GM08714 (cell line): ENCODE measurements around the gene MTMR3.
"Not testable (repeated sequence)": the region's sequence is repeated elsewhere in the genome, so short reads cannot be mapped to it uniquely, and the experiment has no call there.

Experiments used
- H3K4me3 ChIP-seq: fragments of 200-500 bp; sonication (Bioruptor generic); 2 replicates; pipeline ENCODE4 v1.5.1; 2014; ENCODE audit warnings: mild to moderate bottlenecking, low read length, inconsistent platforms
- ZNF274 ChIP-seq: IDR thresholded peaks from 2 replicates; pipeline ENCODE4 v1.6.1; 2012; ENCODE audit warnings: mild to moderate bottlenecking, low read depth, low read length

The MTMR3 gene

DNA sequence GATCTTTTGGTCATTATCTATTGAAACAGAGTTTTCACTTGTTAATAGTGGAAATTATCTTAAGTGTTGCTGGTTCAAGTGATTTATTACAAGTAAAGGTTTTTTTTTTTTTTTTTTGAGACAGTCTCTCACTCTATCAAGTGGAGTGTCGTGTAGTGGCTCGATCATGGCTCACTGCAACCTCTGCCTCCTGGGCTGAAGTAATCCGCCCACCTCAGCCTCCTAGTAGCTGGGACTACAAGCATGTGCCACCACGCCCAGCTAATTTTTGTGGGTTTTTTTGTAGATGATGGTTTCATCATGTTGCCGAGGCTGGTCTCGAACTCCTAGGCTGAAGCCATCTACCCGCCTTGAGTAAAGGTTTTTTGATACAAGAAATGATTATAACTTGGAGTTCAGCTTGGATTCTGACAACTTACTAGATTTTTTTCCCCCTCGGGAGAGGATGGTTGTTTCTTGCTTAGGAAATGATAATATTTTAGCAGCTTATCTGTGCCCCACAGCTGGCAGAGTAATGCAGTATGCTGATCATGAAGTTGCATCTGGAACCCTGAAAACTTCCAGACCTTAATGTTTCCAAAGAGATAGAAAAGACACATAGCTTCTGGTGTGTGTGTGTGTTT lies 68.9 kb downstream of the MTMR3 start:
- no peak for TF ChIP-seq ZNF274
- no peak overlapping the region for H3K4me3 ChIP-seq

DNA sequence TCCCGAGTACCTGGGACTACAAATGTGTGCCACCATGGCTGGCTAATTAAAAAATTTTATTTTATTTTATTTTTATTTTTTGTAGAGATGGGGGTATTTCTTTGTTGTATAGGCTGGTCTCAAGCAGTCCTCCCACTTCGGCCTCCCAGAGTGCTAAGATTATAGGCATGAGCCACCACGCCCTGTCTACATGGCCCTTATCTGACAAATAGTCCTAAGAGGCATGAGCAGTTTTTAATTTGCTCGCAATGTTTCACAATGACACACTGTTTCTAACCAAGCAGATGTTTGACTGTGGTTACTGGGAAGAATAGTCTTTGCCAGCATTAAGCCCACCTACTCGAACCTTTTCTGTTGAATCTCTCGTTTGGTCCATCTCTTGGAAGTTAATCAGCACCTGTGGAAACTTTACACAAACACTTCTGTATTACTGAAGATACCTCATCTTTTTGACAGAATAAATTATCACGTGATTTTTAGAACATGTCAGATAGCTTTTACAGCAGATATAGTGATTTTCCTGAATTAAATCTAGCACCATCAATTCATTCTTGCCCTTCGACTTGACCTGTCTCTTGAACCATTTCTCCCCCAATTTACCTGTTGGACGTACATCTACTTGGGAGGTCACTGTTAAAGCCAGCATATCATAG lies 71.4 kb downstream of the MTMR3 start:
- H3K4me3 ChIP-seq, result no peak overlapping the region
- TF ChIP-seq ZNF274, result no peak

DNA sequence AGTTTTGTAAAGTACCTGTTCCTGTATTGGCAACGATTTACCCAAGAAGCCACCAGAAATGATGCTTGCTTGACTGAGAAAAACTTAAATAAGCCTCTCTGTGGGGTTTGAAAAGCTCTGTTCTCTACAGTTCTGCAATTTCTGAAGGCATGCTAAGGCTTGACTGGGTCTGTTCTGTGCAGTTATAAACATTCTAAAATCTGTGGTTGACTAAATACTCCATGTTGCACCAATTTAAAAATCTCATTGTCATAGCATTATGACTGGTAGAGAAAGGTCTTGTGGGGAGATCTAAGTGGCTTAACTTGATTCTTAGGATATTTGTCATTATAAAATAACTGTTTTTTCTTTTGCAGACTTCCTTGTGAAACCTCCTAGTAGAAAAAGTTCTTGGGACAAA lies 73.7 kb downstream of the MTMR3 start:
- H3K4me3 ChIP-seq, result no peak overlapping the region

DNA sequence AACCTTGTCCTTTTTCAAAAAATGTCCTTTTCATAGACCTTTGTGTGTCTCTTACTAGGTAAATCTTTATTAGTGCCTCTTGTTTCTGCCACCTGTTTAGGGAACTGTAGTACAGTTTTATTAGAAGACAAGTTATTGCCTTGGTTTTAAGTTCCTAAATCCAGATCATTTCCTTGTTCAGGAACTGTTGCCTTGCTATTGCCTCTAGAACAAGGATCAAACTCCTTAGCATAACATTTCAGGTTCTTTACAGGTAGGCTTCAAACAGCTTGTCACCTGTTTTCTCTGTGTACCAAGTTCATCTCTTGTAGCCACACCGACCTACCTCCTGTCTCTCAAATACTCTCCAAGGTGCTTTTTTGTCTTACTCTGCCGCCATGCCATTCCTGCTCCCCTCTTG lies 75.2 kb downstream of the MTMR3 start:
- no peak for TF ChIP-seq ZNF274
- no peak overlapping the region for H3K4me3 ChIP-seq

More for the DNA sequence above, 73.7 kb downstream of the MTMR3 start:
- no peak for TF ChIP-seq ZNF274

DNA sequence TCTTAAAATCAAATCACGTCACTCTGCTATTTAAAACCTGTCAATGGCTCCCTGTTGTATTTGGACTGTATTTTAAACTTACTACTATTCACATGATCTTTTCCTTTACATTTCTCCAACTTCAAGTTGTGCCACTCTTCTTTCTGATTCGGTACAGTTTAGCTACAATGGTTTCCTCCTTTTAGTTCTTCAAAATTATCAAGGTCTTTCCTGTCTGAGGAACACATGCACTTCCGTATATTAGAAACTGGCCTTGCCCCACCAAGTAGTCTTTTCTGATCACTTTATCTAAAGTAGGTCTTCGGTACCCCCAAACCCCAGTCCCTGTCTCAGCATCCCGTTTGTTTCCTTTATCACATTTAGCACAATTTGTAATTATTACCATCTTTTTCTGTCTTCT lies 81.8 kb downstream of the MTMR3 start:
- TF ChIP-seq ZNF274, result no peak
- H3K4me3 ChIP-seq, result no peak overlapping the region

DNA sequence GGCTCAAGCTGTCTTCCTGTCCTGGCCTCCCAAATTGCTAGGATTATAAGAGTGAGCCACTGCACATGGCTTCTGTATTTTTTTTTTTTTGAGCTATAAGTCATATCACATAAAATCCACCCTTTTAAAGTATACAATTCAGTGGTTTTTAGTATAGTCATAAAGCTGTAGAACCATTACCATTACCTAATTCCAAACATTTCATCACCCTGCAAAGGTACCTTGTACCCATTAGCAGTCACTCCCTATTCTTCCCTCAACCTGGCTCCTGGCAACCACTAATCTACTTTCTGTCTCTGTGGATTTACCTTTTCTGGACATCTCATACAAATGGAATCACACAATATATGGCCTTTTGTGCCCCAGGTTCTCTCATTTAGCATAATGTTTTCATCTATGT lies 84.5 kb downstream of the MTMR3 start:
- TF ChIP-seq ZNF274, result no peak
- H3K4me3 ChIP-seq, result no peak overlapping the region

DNA sequence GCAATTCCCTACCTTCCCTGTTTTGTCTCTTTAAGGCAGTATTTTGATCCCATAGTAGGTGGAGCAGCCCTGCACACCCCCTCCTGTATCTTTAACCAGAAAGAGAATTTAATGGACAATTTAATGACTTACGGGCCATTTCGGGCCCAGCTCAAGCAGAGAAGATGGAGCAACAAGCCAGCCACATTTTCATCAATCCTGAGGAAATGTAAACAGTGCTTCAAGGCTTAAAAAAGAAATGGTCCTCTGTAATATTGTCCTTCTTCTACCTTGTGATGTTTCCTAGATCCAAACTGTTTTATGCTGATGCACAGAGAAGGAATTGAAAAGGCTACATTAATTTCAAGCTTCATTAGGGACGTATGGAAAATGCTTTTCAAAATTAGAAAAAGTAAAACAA lies 88.6 kb downstream of the MTMR3 start:
- no peak for TF ChIP-seq ZNF274
- H3K4me3 ChIP-seq, result no peak overlapping the region

DNA sequence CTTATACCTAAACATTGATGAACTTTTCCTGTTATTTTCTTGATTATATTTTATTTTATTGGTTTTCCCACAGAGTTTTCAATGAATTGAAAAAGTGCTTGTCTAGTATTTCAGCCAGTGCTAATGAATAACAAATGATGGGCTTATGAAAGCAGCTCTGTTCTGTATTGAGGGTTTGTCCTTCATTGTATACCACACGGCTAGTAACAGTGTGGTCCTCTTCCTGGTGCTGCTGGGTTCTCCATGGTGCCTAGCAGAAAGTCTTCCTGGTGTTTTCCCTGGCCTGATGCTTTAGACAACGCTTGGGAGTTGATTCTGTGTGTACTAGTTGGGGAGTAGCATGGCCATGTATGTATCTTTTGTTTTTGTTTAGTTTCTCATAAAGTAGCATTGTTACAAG lies 89.1 kb downstream of the MTMR3 start:
- no peak for TF ChIP-seq ZNF274
- H3K4me3 ChIP-seq, result no peak overlapping the region

DNA sequence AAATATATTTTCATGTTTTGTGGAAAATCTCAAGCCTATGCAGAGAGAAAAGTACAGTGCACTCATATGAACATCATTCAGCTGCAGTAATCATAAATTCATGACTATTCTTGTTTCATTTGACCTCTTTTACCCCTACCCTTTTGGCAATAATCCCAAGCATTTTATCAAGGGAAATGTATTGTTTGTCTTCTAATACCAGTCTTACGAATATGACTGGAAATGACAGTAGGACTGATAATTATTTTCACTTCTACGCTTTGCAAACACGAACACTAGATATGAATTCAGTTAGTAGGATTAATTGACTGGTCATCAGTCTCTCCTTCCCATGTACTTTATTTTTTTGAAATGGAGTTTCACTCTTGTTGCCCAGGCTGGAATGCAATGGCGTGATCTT lies 90.3 kb downstream of the MTMR3 start:
- no peak for TF ChIP-seq ZNF274

DNA sequence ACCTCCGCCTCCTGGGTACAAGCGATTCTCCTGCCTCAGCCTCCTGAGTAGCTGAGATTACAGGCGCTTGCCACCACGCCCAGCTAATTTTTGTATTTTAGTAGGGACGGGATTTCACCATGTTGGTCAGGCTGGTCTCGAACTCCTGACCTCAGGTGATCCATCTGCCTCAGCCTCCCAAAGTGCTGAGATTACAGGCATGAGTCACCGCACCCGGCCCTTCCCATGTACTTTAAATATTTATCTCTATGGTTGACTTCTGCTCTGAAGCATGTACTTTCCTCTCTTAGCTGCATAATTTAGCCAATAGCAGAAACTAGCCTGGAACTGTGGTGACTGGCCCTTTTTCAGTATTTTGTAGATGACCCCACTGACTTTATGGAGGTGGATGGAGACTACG lies 90.7 kb downstream of the MTMR3 start:
- not testable (repeated sequence) for H3K4me3 ChIP-seq

More for the DNA sequence above, 90.3 kb downstream of the MTMR3 start:
- no peak overlapping the region for H3K4me3 ChIP-seq

DNA sequence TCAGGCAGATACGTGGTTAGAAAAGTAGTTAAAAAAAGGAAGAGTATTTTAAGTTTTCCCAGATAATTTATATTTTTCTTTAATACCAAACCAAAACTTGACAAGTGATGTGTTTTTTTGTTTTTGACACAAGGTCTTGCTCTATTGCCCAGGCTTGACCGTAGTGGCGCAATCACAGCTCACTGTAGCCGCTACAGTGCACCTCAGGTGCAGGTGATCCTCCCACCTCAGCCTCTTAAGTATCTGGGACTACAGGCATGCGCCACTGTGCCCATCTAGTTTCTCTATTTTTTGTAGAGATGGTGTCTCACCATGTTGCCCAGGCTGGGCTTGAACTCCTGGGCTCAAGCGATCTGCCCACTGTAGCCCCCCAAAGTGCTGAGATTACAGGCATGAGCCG lies 92.5 kb downstream of the MTMR3 start:
- H3K4me3 ChIP-seq, result no peak overlapping the region
- TF ChIP-seq ZNF274, result no peak

DNA sequence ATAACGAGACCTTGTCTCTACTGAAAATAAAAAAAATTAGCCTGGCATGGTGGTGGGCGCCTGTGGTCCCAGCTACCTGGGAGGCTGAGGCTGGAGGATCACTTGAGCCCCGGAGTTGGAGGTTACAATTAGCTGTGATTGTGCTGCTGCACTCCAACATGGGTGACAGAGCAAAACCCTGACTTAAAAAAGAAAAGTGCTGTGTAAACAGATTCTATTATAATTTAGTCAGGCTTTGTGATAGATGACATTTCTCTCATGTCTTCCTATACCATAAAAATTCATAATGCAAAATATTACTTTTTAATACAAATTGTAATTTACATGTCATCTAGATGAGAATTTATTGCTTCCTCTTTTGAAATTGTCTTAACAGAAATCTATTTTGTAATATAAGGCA lies 94.1 kb downstream of the MTMR3 start:
- no peak for TF ChIP-seq ZNF274

DNA sequence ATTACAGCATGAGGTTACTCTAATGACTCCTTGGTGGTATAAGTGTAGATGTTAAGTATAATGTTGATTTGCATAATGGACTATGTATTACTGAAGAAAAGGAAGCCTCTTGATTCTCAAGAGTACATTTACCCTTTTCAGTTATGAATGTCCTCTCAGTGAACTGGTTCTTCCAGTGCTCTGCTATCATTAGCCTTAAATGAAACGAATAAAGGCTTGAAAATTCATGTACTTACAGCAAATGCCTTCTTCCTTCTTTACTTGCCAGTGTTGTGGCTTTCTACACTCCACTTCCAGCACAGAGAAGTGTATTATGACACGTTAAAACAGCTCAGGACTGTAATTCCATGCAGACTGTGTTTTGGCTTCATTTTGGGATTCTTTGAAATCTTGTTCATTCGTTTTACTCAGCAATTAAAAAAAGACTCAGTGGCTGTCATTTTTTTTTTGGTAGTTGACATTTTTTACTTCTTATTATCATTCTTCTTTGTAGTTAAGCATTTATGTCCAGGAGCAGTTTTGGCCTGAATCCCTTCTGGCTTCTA lies 96.9 kb downstream of the MTMR3 start:
- H3K4me3 ChIP-seq, result no peak overlapping the region
- no peak for TF ChIP-seq ZNF274

More for the DNA sequence above, 94.1 kb downstream of the MTMR3 start:
- H3K4me3 ChIP-seq, result no peak overlapping the region

DNA sequence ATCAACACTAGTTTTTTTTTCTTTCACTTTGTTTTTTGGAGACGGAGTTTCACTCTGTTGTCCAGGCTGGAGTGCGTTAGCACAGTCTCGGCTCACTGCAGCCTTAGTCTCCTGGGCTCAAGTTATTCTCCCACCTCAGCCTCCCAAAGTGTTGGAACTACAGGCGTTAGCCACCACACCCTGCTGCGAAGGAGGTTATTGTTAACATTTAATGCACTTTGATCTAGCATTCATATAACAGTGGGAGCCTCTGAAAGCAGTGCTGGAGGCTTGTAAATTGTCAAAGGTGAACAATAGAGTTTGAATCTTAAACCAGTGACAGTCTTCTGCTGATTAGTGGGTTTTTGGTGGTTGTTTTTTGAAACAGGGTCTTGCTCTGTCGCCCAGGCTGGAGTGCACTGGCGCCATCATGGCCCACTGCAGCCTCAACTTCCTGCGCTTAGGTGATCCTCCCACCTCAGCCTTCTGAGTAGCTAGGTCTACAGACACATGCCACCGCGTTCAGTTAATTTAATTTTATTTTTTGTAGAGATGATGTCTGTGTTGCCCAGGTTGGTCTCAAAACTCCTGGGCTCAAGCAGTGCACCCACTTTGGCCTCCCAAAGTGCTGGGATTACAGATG lies 100.4 kb downstream of the MTMR3 start:
- no peak for TF ChIP-seq ZNF274
- no peak overlapping the region for H3K4me3 ChIP-seq

DNA sequence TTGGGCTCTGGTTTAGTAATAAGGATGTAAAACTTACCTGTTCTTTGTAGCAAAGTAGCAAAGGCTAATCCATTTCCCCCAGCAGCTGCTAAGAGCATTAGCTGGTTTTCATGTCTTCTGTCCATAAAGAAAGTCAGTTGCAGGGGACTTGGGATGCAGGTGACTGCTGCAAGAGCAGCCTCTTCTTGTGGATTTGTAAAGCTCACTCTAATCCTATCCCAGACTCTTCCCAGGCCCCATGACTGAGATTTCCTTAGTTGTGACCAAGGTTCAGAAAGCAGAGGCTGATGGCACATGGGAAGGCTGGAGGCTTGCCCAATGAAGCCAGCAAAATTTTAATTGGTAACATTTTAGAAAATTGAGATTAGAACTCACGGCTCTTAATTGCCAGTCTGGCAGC lies 102.9 kb downstream of the MTMR3 start:
- TF ChIP-seq ZNF274, result no peak
- no peak overlapping the region for H3K4me3 ChIP-seq
